ENCODE results near the gene PFN1. TPM values are rescaled to one million over a fixed set of nuclear protein-coding genes. Genes with fewer than 3 reads are reported as not detected.
A peak's percentile ranks its signal among the peaks of the same experiment; 100 is the strongest.

The PFN1 gene
- 1,355 and 1,387 TPM in 2 replicates for total RNA-seq (2021; fragmentation: NEBNext Ultra II Directional; extraction: Animal tissue kit (Norgen Biotek cat#: 25700))
- polyA plus RNA-seq (2011; rRNA removed): 1,949 and 2,147 TPM in 2 replicates
- polyA plus RNA-seq (2011; cell fraction: cytosol; rRNA removed): 1,309 TPM
- polyA plus RNA-seq (2011; cell fraction: nucleus; rRNA removed): 1,023 TPM
- polyA plus RNA-seq (2012, experiment 1 of 2): 1,911 to 2,058 TPM (median 2,001 TPM) in 4 replicates
- 2,250 TPM for polyA plus RNA-seq (2012, experiment 2 of 2)
- polyA plus RNA-seq (2013, experiment 1 of 2): 1,621 TPM
- 1,713 TPM for polyA plus RNA-seq (2013, experiment 2 of 2)
- 375 and 437 TPM in 2 replicates for polyA minus RNA-seq (2011; rRNA and poly(A)+ RNA removed)
- polyA minus RNA-seq (2011; cell fraction: cytosol; rRNA and poly(A)+ RNA removed): 1,836 TPM
- 497 TPM for polyA minus RNA-seq (2011; cell fraction: nucleus; rRNA and poly(A)+ RNA removed)
- long read RNA-seq, experiment 1, transcript PFN1-203 (2 exons, 1,173 nt): minor isoform, 173 of 2,382 reads
- long read RNA-seq, experiment 1, transcript PFN1-201 (3 exons, 1,291 nt): major isoform, 2,009 of 2,382 reads
- long read RNA-seq, experiment 1, partial matches to known transcripts: 101 of 2,382 reads
- long read RNA-seq, experiment 1, other reads (novel, unspliced or antisense): 99 of 2,382 reads
- long read RNA-seq, experiment 2, transcript PFN1-201 (3 exons, 1,291 nt): minor isoform, 24 of 82 reads
- long read RNA-seq, experiment 2, transcript PFN1-203 (2 exons, 1,173 nt): major isoform, 52 of 82 reads
- long read RNA-seq, experiment 2, partial matches to known transcripts: 0 of 82 reads
- long read RNA-seq, experiment 2, other reads (novel, unspliced or antisense): 6 of 82 reads

GRCh38 chr17:4948166-4948930, at the start of gene PFN1:
PFN1 (minus strand) TSS chr17:4948530; CDS start chr17:4948394, 136 bp downstream.
- H3K4me2 ChIP-seq (ENCODE audit: insufficient read depth in 1 of 2, low read depth in 2 of 2, low read length in 2 of 2): peak within 1 kb of the TSS; percentile 87 to 95
- peak within 1 kb of the TSS; percentile 99 for H3K18ac ChIP-seq (ENCODE audit: extremely low read depth, low read length)
- peaks cover 16 to 19% of the 10 kb centered on the region in 2 experiments for H4K20me1 ChIP-seq (replicated peaks in 1 of 2; ENCODE audit: control insufficient read depth in 1 of 2, insufficient read depth in 2 of 2, low read length in 2 of 2)
- peak within 1 kb of the TSS; percentile 99 for H4K91ac ChIP-seq (replicated peaks; ENCODE audit: insufficient read length, low read length)
- H2BK5ac ChIP-seq (ENCODE audit: low read depth, low read length): peak within 1 kb of the TSS; percentile 98
- H4K5ac ChIP-seq (ENCODE audit: insufficient read length, low read depth, low read length): peak within 1 kb of the TSS; percentile 97
- no peaks in the 10 kb centered on the region for H3K9me3 ChIP-seq (ENCODE audit: insufficient read depth in 2 of 2, low read depth in 1 of 2, low read length in 1 of 2)
- FAIRE-seq (no peak), DNase-seq (ENCODE audit: low read depth in 1 of 2, low spot score in 2 of 2) (peak in 1 of 2 experiments; percentile 74)
- H2BK120ac ChIP-seq (replicated peaks; ENCODE audit: low read depth, low read length): peak within 1 kb of the TSS; percentile 51
- no peak within 1 kb of the TSS for H3K23ac ChIP-seq (ENCODE audit: insufficient read length)
- H2BK12ac ChIP-seq (ENCODE audit: low read depth, low read length): peak within 1 kb of the TSS; percentile 87; the same call in 1 of the 2 replicates
- H3K4me3 ChIP-seq (ENCODE audit: extremely low read depth in 1 of 4, insufficient read depth in 2 of 4, low read depth in 3 of 4, low read length in 4 of 4): peak within 1 kb of the TSS; percentile 87 to 99 (median 96)
- H3K56ac ChIP-seq (replicated peaks; ENCODE audit: insufficient read length, low read depth, low read length): peak within 1 kb of the TSS; percentile 98
- ChIA-PET CTCF (ENCODE audit: partially characterized antibody) (interaction anchor here (0.7 to 2.1 kb wide), 3 partner anchors 8 to 19 kb away, joined by 3 to 5 read pairs (median 3); partner anchors contain the start of genes RNF167 and SLC25A11), POLR2A (ENCODE audit: partially characterized antibody) (interaction anchor here (0.6 to 32.4 kb wide), 21 partner anchors 1 to 338 kb away, joined by 3 to 987 read pairs (median 7); partner anchors contain the start of genes C17orf107, CAMTA2, ENO3 and GP1BA)
- H2AFZ ChIP-seq (ENCODE audit: low read length): no peak within 1 kb of the TSS
- H3K9ac ChIP-seq (replicated peaks in 1 of 4; ENCODE audit: extremely low read depth in 1 of 4, low read depth in 3 of 4, low read length in 3 of 4): peak within 1 kb of the TSS; percentile 91 to 99 (median 95)
- H3K79me2 ChIP-seq (ENCODE audit: control insufficient read depth in 1 of 2, insufficient read depth in 2 of 2, low read length in 2 of 2): peaks cover 8 to 39% of the 10 kb centered on the region in 2 experiments
- peak within 1 kb of the TSS; percentile 53; the same call in 1 of the 2 replicates for H2AK5ac ChIP-seq (ENCODE audit: low read depth, low read length)
- WGBS, 2 experiments (ENCODE audit: extremely low coverage in 1 of 2, insufficient coverage in 1 of 2, insufficient read length in 1 of 2, insufficient replicate concordance in 2 of 2, low coverage in 1 of 2, low lambda C conversion rate in 2 of 2, missing lambda C conversion rate in 1 of 2): 0% methylated on average over 21 of the region's 59 CpGs; no CpG with 5 or more reads in 1 of the 2 experiments
- H4K8ac ChIP-seq (ENCODE audit: extremely low read depth, insufficient read depth, low read length): peak within 1 kb of the TSS; percentile 96
- 0 out of 2 replicates have a peak within 1 kb of the TSS, but pooled peaks have one; percentile 48 for H2BK20ac ChIP-seq (ENCODE audit: low read length)
- H3K27ac ChIP-seq (ENCODE audit: low read depth, low read length): peak within 1 kb of the TSS; percentile 94
- H3K4me1 ChIP-seq (replicated peaks in 1 of 4; ENCODE audit: control insufficient read depth in 3 of 4, insufficient read depth in 4 of 4, low read length in 3 of 4): peaks cover 4 to 17% (median 10%) of the 10 kb centered on the region in 4 experiments
- H3K36me3 ChIP-seq (ENCODE audit: control insufficient read depth in 2 of 4, insufficient read depth in 4 of 4, low read length in 3 of 4): peaks cover 2 to 30% (median 22%) of the 10 kb centered on the region in 4 experiments
- no peak within 1 kb of the TSS for H3K14ac ChIP-seq (ENCODE audit: insufficient read length)
- H3K27me3 ChIP-seq (replicated peaks in 1 of 4; ENCODE audit: control insufficient read depth in 3 of 4, extremely low read depth in 1 of 4, insufficient read depth in 3 of 4, low read length in 3 of 4): no peaks in the 10 kb centered on the region
- H3K79me1 ChIP-seq (ENCODE audit: low read depth, low read length): 0 out of 2 replicates have a peak, but pooled peaks cover 2% of the 10 kb centered on the region
- H2BK15ac ChIP-seq (ENCODE audit: low read length): peak within 1 kb of the TSS; percentile 81; the same call in 1 of the 2 replicates
- peaks cover 18% of the 10 kb centered on the region for H3K23me2 ChIP-seq (ENCODE audit: low read depth, low read length)
- H3K4ac ChIP-seq (replicated peaks; ENCODE audit: insufficient read length, low read depth, low read length): peak within 1 kb of the TSS; percentile 96
- no peak for TF ChIP-seq KDM5A (IDR thresholded peaks at IDR 0.05; ENCODE audit: low read length)
- TF ChIP-seq TAF7 (optimal IDR thresholded peaks at IDR 0.05; ENCODE audit: borderline replicate concordance, low read depth, low read length): peak; percentile 80
- TF ChIP-seq CHD1 (IDR thresholded peaks at IDR 0.05; ENCODE audit: low read depth, low read length): no peak
- peak; percentile 67 for TF ChIP-seq CEBPB (IDR thresholded peaks at IDR 0.05; ENCODE audit: low read depth, low read length)
- no peak for TF ChIP-seq BCL11A (IDR thresholded peaks at IDR 0.05; ENCODE audit: low read depth in 2 of 2, low read length in 2 of 2)
- no peak for TF ChIP-seq SIX5 (IDR thresholded peaks at IDR 0.05; ENCODE audit: low read depth, low read length)
- no peak for TF ChIP-seq SP2 (IDR thresholded peaks at IDR 0.05; ENCODE audit: low read length)

All from H1 (cell line).